ENCODE measurements around the gene PDZRN4.

PDZRN4 gene

GRCh38 chr12:41380878-41381277, 192.8 kb downstream of the PDZRN4 start:
- Histone ChIP-seq H3K4me3 (ENCODE audit: insufficient read depth, low read depth, low read length) (no peak overlapping the region), H3K27me3 (ENCODE audit: control insufficient read depth, insufficient read depth, low read length, poor library complexity, severe bottlenecking) (no peaks in the 10 kb centered on the region), H3K4me1 (ENCODE audit: control insufficient read depth, insufficient read depth, low read length) (no peaks in the 10 kb centered on the region), H3K9me3 (ENCODE audit: control insufficient read depth, low read length) (peaks cover 2% of the 10 kb centered on the region), H3K36me3 (ENCODE audit: control insufficient read depth, insufficient read depth, low read length) (no peaks in the 10 kb centered on the region), H3K27ac (ENCODE audit: insufficient read depth, low read depth, low read length, poor library complexity, severe bottlenecking) (no peak overlapping the region)

GRCh38 chr12:41402801-41403200, 214.7 kb downstream of the PDZRN4 start:
- Histone ChIP-seq H3K4me3 (ENCODE audit: insufficient read depth, low read depth, low read length) (no peak overlapping the region), H3K27ac (ENCODE audit: insufficient read depth, low read depth, low read length, poor library complexity, severe bottlenecking) (no peak overlapping the region), H3K9me3 (ENCODE audit: control insufficient read depth, low read length) (no peaks in the 10 kb centered on the region), H3K4me1 (ENCODE audit: control insufficient read depth, insufficient read depth, low read length) (no peaks in the 10 kb centered on the region), H3K36me3 (ENCODE audit: control insufficient read depth, insufficient read depth, low read length) (no peaks in the 10 kb centered on the region), H3K27me3 (ENCODE audit: control insufficient read depth, insufficient read depth, low read length, poor library complexity, severe bottlenecking) (no peaks in the 10 kb centered on the region)
- 93 to 97% methylated on average over 6 of the region's 6 CpGs for WGBS, 2 experiments

- H3K36me3 ChIP-seq (ENCODE audit: control insufficient read depth, insufficient read depth, low read length) = no peaks in the 10 kb centered on the region
- H3K4me3 ChIP-seq (ENCODE audit: insufficient read depth, low read depth, low read length) = no peak overlapping the region
- H3K9me3 ChIP-seq (ENCODE audit: control insufficient read depth, low read length) = no peaks in the 10 kb centered on the region
- no peaks in the 10 kb centered on the region for H3K27me3 ChIP-seq (ENCODE audit: control insufficient read depth, insufficient read depth, low read length, poor library complexity, severe bottlenecking)
- WGBS, 2 experiments = 93 to 96% methylated on average over 3 of the region's 3 CpGs
- no peak overlapping the region for H3K27ac ChIP-seq (ENCODE audit: insufficient read depth, low read depth, low read length, poor library complexity, severe bottlenecking)
- H3K4me1 ChIP-seq (ENCODE audit: control insufficient read depth, insufficient read depth, low read length) = no peaks in the 10 kb centered on the region
These were observed 219.2 kb downstream of the PDZRN4 start for GRCh38 chr12:41407232-41407799.

GRCh38 chr12:41409628-41410027, 221.5 kb downstream of the PDZRN4 start:
- Histone ChIP-seq H3K27me3 (ENCODE audit: control insufficient read depth, insufficient read depth, low read length, poor library complexity, severe bottlenecking) (no peaks in the 10 kb centered on the region), H3K36me3 (ENCODE audit: control insufficient read depth, insufficient read depth, low read length) (no peaks in the 10 kb centered on the region), H3K4me1 (ENCODE audit: control insufficient read depth, insufficient read depth, low read length) (no peaks in the 10 kb centered on the region), H3K9me3 (ENCODE audit: control insufficient read depth, low read length) (no peaks in the 10 kb centered on the region), H3K27ac (ENCODE audit: insufficient read depth, low read depth, low read length, poor library complexity, severe bottlenecking) (no peak overlapping the region), H3K4me3 (ENCODE audit: insufficient read depth, low read depth, low read length) (no peak overlapping the region)
- 91 to 92% methylated on average over 2 of the region's 2 CpGs for WGBS, 2 experiments

DNA sequence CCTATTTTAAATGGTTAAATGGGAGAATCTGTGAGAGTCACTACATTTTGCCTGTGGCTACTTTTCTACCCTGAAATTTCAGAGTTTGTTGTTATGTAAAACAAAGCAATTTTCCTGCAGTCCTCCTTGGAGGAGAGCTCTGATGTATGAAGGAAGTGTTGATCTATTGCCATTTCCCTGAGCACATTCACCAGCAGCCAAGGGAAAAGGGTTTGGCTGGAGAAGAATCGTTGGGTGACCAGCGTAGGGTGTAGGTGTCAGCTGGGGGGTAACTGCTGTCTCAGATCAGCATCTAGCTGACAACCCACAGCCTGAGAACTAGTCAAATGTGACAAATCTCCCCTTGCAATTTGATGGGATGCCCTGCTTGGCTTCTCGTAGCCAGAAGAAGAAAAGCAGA, 230.5 kb downstream of the PDZRN4 start:
- no peak overlapping the region for H3K4me3 ChIP-seq (ENCODE audit: insufficient read depth, low read depth, low read length)
- WGBS, 2 experiments = 59 to 65% methylated on average over 3 of the region's 3 CpGs
- no peaks in the 10 kb centered on the region for H3K36me3 ChIP-seq (ENCODE audit: control insufficient read depth, insufficient read depth, low read length)
- H3K27me3 ChIP-seq (ENCODE audit: control insufficient read depth, insufficient read depth, low read length, poor library complexity, severe bottlenecking) = no peaks in the 10 kb centered on the region
- no peak overlapping the region for H3K27ac ChIP-seq (ENCODE audit: insufficient read depth, low read depth, low read length, poor library complexity, severe bottlenecking)
- no peaks in the 10 kb centered on the region for H3K4me1 ChIP-seq (ENCODE audit: control insufficient read depth, insufficient read depth, low read length)
- H3K9me3 ChIP-seq (ENCODE audit: control insufficient read depth, low read length) = no peaks in the 10 kb centered on the region

DNA sequence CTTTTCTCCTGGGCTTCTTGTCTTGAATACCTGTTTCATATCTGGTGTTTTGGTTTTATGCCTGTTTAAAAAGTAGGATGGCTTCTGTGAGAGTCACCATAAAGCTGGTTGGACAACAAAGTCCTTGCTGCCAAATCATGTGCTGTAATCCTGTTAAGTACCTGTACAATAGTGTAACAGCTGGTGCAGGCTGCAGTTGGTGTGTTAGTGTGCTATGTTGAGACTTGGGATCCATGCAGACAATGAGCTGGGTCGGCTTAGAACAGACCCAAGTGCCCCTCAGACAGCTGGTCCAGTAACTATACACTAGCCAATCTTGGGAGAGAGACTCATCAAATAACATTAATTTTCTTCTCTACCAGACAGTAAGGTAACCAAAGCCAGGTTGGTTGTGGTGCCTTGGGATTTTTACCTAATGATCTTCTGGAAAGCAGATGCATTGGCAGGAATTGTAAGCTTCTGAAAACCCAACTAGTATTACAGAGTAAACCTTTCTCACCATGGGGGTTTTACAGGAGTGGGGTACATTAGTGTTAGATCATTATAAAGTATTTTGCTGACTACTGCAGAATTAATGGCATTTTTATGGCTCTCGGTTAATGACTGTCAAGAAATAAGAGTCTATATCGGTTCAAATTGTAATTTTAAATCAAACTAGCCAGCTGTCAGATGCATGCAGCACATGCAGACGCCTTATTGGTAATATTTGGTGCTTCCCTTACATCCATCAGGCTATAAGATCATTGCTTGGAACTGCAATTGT, 231.2 kb downstream of the PDZRN4 start:
- no peaks in the 10 kb centered on the region for H3K27me3 ChIP-seq (ENCODE audit: control insufficient read depth, insufficient read depth, low read length, poor library complexity, severe bottlenecking)
- WGBS, 2 experiments = 91 to 92% methylated on average over 4 of the region's 4 CpGs
- H3K9me3 ChIP-seq (ENCODE audit: control insufficient read depth, low read length) = no peaks in the 10 kb centered on the region
- H3K4me3 ChIP-seq (ENCODE audit: insufficient read depth, low read depth, low read length) = no peak overlapping the region
- H3K27ac ChIP-seq (ENCODE audit: insufficient read depth, low read depth, low read length, poor library complexity, severe bottlenecking) = no peak overlapping the region
- H3K4me1 ChIP-seq (ENCODE audit: control insufficient read depth, insufficient read depth, low read length) = no peaks in the 10 kb centered on the region
- H3K36me3 ChIP-seq (ENCODE audit: control insufficient read depth, insufficient read depth, low read length) = no peaks in the 10 kb centered on the region

GRCh38 chr12:41424651-41425050, 236.5 kb downstream of the PDZRN4 start:
- WGBS, 2 experiments = no CpG with 5 or more reads among the region's 1 CpG
- no peaks in the 10 kb centered on the region for H3K36me3 ChIP-seq (ENCODE audit: control insufficient read depth, insufficient read depth, low read length)

GRCh38 chr12:41433460-41433859, 245.3 kb downstream of the PDZRN4 start:
- H3K27ac ChIP-seq (ENCODE audit: insufficient read depth, low read depth, low read length, poor library complexity, severe bottlenecking) = no peak overlapping the region
- no peaks in the 10 kb centered on the region for H3K4me1 ChIP-seq (ENCODE audit: control insufficient read depth, insufficient read depth, low read length)
- H3K9me3 ChIP-seq (ENCODE audit: control insufficient read depth, low read length) = no peaks in the 10 kb centered on the region
- no peaks in the 10 kb centered on the region for H3K27me3 ChIP-seq (ENCODE audit: control insufficient read depth, insufficient read depth, low read length, poor library complexity, severe bottlenecking)
- 94 to 96% methylated on average over 5 of the region's 5 CpGs for WGBS, 2 experiments
- no peaks in the 10 kb centered on the region for H3K36me3 ChIP-seq (ENCODE audit: control insufficient read depth, insufficient read depth, low read length)
- H3K4me3 ChIP-seq (ENCODE audit: insufficient read depth, low read depth, low read length) = no peak overlapping the region

More at GRCh38 chr12:41424651-41425050, 236.5 kb downstream of the PDZRN4 start:
- no peak overlapping the region for H3K27ac ChIP-seq (ENCODE audit: insufficient read depth, low read depth, low read length, poor library complexity, severe bottlenecking)
- H3K9me3 ChIP-seq (ENCODE audit: control insufficient read depth, low read length) = no peaks in the 10 kb centered on the region
- no peaks in the 10 kb centered on the region for H3K27me3 ChIP-seq (ENCODE audit: control insufficient read depth, insufficient read depth, low read length, poor library complexity, severe bottlenecking)
- H3K4me3 ChIP-seq (ENCODE audit: insufficient read depth, low read depth, low read length) = no peak overlapping the region
- no peaks in the 10 kb centered on the region for H3K4me1 ChIP-seq (ENCODE audit: control insufficient read depth, insufficient read depth, low read length)

- no peak overlapping the region for H3K27ac ChIP-seq (ENCODE audit: insufficient read depth, low read depth, low read length, poor library complexity, severe bottlenecking)
- no peaks in the 10 kb centered on the region for H3K9me3 ChIP-seq (ENCODE audit: control insufficient read depth, low read length)
- WGBS, 2 experiments = 94 to 95% methylated on average over 4 of the region's 4 CpGs
- H3K27me3 ChIP-seq (ENCODE audit: control insufficient read depth, insufficient read depth, low read length, poor library complexity, severe bottlenecking) = no peaks in the 10 kb centered on the region
- H3K4me3 ChIP-seq (ENCODE audit: insufficient read depth, low read depth, low read length) = no peak overlapping the region
- H3K4me1 ChIP-seq (ENCODE audit: control insufficient read depth, insufficient read depth, low read length) = no peaks in the 10 kb centered on the region
- H3K36me3 ChIP-seq (ENCODE audit: control insufficient read depth, insufficient read depth, low read length) = no peaks in the 10 kb centered on the region
These were observed 248.0 kb downstream of the PDZRN4 start for GRCh38 chr12:41436076-41436475.

DNA sequence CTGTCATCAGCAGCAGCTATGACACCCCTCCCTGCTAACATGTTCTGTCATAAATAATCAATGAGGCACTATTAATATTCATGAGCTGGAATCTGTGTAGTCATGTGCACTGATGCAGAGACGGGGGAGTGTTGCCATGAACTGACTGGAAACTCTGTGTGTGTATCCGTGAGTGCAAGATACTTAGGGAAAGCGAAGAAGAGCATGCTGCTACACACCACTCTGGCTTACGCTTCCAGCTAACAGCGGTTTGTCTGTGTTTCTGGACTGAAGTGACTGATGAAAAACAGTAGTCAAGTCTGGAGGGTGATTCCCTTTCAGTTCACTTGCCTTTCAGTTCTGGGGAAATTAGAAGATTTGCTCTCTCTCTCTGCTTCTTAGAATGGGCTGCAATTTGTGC, 249.4 kb downstream of the PDZRN4 start:
- WGBS, 2 experiments = 91% methylated on average over 5 of the region's 5 CpGs
- Histone ChIP-seq H3K4me3 (ENCODE audit: insufficient read depth, low read depth, low read length) (no peak overlapping the region), H3K4me1 (ENCODE audit: control insufficient read depth, insufficient read depth, low read length) (no peaks in the 10 kb centered on the region), H3K36me3 (ENCODE audit: control insufficient read depth, insufficient read depth, low read length) (no peaks in the 10 kb centered on the region), H3K9me3 (ENCODE audit: control insufficient read depth, low read length) (no peaks in the 10 kb centered on the region), H3K27ac (ENCODE audit: insufficient read depth, low read depth, low read length, poor library complexity, severe bottlenecking) (no peak overlapping the region), H3K27me3 (ENCODE audit: control insufficient read depth, insufficient read depth, low read length, poor library complexity, severe bottlenecking) (no peaks in the 10 kb centered on the region)

Data from ectodermal cell (in vitro differentiated cells).